DMS 273 treated with DMSO at 0.1 percent for 48 hours (cell line): ENCODE results near the gene SLIRP.
"Not testable (repeated sequence)": the region's sequence is repeated elsewhere in the genome, so short reads cannot be mapped to it uniquely, and the experiment has no call there.

Experiments
- DNase-seq: peaks from one replicate; lab custom pipeline; 2025; lab: John Stamatoyannopoulos, UW

The SLIRP gene

DNA sequence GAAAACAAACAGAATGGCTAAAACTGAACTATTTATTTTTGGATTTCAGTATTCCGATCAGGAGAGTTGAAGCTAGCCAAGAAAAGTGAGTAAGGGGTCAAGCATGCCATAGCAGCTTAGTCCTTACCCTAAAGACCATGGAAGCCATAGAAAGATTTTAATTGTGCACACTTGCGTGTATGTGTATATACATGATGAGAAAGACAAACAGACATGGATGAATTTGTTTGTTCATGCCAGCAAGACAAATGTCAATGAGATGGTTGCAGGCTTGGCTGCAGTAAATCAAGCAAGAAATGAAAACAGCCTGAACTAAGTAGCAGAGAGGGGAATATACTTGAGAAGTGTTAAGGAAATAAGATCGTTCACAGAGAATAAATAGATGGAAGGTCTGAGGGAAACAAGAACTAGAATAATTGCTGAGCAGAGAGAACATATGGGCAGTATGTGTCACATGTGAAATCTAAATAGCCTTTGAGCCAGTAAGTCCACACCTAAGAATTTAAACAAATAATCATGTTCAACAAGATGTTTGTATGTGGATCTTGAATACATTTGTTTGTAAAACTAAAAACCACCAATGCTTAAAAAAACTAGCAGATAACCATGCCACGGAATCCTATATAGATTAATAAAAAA lies 38.3 kb downstream of the SLIRP start:
- no peak for DNase-seq

DNA sequence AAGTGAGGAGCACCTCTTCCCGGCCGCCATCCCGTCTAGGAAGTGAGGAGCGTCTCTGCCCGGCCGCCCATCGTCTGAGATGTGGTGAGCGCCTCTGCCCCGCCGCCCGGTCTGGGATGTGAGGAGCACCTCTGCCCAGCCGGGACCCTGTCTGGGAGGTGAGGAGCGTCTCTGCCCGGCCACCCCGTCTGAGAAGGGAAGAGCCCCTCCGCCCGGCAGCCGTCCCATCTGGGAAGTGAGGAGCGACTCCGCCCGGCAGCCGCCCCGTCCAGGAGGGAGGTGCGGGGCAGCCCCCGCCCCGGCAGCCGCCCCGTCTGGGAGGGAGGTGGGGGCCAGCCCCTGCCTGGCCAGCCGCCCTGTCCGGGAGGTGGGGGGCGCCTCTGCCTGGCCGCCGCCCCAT lies 39.5 kb downstream of the SLIRP start:
- not testable (repeated sequence) for DNase-seq

DNA sequence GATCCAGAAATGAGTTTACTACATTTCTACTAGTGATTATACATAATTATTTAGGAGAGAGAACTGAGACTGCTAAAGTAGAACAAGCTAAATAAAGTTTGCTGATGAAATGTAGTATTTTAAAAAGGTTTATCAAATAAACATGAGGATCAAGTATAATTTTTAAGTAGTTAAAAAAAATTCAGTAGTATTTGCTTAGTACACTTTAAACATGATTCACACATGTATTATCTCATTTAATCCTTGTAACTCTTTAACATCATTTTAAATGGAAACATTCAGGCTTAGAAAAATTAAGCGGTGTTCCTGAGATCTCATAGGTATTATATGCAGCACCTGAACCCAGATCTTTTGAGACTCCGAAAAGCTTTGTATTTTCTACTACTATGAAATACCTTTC lies 44.4 kb downstream of the SLIRP start:
- no peak for DNase-seq

DNA sequence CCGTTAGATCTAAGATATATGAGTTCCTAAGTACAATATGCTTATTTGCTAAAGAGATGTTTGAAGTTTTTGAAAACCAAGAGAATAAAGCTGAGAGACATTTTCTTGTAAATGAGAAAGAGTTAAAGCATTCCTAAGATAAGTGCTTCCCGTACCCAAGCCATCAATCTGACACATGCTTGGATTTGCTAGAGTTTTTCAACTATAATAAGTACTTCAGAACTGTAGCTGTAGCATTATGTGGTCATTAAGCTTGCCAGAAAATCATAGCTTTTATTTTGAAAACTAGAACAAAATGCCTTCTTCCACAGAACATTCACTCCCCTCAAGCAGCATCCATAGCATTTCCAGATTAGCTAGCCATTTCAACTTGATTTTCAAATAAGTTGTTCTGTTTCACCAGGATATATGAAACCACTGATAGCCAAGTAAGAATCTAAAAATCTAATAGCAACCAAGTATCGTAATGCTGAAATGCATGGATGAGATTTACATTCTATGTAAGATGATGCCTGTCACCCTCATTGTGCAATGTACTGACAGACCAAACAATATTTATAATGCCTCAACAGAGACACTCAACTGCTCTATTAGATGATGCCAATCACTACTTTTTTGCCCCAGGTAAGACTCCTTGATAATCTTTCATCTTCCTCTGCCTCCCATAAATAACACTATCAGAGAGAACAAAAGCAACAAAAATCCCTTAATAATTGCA lies 45.1 kb downstream of the SLIRP start:
- DNase-seq = no peak

DNA sequence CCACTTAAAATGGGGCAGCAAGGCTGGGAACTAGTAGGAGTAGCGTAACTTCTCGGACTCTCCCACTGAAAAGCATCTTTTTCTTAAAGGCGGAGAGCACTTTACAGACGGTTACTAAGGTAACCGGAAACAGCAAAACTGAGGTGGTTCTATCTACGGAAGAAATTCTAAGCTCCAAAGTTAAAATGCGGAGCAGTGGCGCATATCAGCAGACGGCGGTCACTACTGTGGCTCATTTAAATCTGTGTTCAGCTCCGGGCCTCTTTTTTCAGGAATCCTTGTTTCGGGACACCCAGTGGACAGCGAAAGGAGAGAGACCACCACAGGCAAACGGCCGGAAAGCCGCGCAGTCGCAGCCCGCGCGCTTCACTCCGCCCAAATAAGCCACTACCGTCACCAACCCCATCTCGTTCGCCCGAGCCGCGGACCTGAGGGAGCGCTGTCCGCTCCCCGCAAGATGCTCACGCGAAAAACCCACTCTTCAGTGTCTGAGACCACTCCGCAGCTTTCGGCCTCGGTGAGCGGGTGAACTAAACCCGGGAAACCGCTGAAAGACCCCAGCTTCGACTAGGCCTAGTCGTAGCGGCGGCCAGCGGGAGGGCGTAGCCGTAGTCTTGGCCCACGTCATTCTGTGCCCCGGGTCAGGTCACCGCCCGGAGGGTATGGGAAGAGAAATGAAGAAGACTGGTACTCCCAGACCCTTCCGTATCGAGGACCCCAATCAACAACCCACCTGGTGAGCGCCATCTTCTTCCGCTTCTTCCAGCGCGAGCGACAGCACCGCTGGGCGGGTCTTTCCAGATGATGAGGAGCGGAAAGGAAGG lies 52.7 kb downstream of the SLIRP start, which contains the start of gene SNW1:
Gene SNW1 (minus strand): TSS at position 776 of the 824 bp plus-strand sequence. CDS start 29 bp downstream, at position 747.
- DNase-seq = peak; percentile 17

DNA sequence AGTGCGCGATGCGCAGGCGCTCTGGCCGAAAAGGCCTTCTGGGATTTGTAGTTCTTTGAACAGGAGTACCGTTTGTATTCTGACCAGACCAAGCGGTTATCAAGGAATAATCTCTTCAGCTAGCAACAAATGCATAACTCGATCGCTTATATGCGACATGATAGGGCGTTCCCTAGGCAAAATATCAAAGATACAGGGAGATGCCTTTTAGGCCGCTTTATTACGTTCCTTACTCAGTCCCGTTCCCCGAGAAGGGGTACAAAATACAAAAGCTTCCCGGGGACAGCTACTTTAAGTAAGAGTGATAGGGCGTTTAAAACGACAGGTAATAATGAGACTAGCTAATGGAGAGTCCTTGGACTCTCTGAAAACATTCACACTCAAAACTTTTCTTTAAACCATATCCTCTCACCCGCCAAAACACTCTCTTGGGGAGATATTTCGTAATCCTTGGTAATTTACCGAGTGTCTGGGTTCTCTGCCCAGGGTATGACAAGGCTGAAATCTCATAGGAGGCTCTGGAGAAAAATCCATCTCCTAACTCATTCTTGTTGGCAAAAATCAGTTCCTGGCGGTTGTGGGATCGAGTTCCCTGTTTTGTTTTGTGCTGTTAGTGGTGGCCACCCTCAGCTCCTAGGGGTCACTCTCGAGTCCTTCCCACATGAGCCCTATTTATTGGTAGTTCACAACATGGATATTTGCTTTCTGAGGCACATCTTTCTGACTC lies 53.5 kb downstream of the SLIRP start:
- DNase-seq = peak; percentile 93

DNA sequence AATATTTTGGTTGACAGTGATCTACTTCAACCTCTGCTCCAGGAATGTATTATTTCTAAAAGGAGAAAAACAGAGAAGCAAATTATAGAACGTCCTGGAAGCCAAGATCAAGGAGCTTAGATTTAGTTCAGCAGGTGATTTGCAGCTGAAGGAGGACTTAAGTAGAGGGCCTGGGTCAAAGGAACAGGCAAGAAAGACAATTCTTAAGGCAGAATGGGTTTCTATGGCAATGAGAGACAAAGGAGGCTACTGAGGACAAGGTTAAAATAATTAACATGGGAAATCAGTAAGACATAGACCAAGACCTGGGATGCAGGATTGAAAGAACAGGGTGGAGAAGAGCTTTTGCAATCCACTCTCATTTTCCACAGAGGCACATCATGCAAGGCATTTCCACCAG lies 55.4 kb downstream of the SLIRP start:
- DNase-seq = no peak

DNA sequence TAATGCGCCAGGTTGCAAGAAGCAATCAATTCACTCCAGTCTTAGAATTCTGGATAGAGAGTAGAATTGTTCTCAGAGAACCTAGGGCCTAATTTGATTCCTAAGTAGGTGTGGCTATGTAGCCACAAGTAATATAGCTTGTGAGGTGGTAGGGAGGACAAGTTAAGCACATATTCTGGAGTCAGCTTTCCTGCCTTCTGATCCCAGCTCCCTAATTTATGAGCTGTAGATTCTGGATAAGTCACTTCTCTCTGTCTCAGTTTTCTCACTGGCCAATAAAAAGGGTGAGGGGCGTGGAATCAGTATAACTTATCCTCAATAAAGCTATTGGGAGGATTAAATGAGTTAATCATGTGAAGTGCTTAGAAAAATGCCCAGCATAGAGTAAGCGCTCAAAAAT lies 56.1 kb downstream of the SLIRP start:
- no peak for DNase-seq
